Measurements from ENCODE around the gene GRIN2A.

- TF ChIP-seq CTCF (optimal IDR thresholded peaks at IDR 0.05 in 1 of 3, IDR thresholded peaks at IDR 0.05 in 1 of 3, conservative IDR thresholded peaks at IDR 0.05 in 1 of 3; ENCODE audit: extremely low read depth in 1 of 3, insufficient read depth in 2 of 3, low read length in 3 of 3) (no peak), EZH2 (IDR thresholded peaks at IDR 0.05; ENCODE audit: low read length) (no peak)
Measured at GRCh38 chr16:10141671-10142070, 40.6 kb downstream of the GRIN2A start.

Data from keratinocyte (primary cell).